Epithelial cell of esophagus (primary cell): ENCODE results near the gene HOXC6.

ENCODE experiments used
- DNase-seq: peaks from one replicate; pipeline ENCODE4 v3.0.0; 2010; ENCODE audit warnings: low read depth
- H3K4me3 ChIP-seq: 2 replicates; pipeline ENCODE4 v1.5.1; 2011; ENCODE audit warnings: mild to moderate bottlenecking, low read length, control low read depth
- CTCF ChIP-seq: IDR thresholded peaks from 2 replicates; pipeline ENCODE4 v1.5.1; 2011; ENCODE audit warnings: low read depth, mild to moderate bottlenecking, low read length, control low read depth, inconsistent platforms; ENCODE audit not compliant: insufficient read depth; ENCODE audit errors: missing control alignments

Gene HOXC6

GRCh38 chr12:54004063-54004840 is 24.0 kb upstream of the HOXC6 start:
- no peak for DNase-seq
- no peak overlapping the region for H3K4me3 ChIP-seq
- TF ChIP-seq CTCF, result no peak

GRCh38 chr12:54004841-54005530 is 23.3 kb upstream of the HOXC6 start:
- no peak for TF ChIP-seq CTCF
- no peak overlapping the region for H3K4me3 ChIP-seq
- no peak for DNase-seq

- TF ChIP-seq CTCF, result no peak
- H3K4me3 ChIP-seq, result no peak overlapping the region
These were observed 22.7 kb upstream of the HOXC6 start for GRCh38 chr12:54005531-54005852.

GRCh38 chr12:54005853-54006558 is 22.2 kb upstream of the HOXC6 start:
- DNase-seq, result peak; percentile 71
- peak; percentile 75 for TF ChIP-seq CTCF
- H3K4me3 ChIP-seq, result peak overlapping the region; percentile 16

More at GRCh38 chr12:54005531-54005852, 22.7 kb upstream of the HOXC6 start:
- DNase-seq, result no peak

- peak overlapping the region; percentile 16 for H3K4me3 ChIP-seq
- no peak for DNase-seq
- TF ChIP-seq CTCF, result no peak
These were observed 21.6 kb upstream of the HOXC6 start for GRCh38 chr12:54006559-54007220.

GRCh38 chr12:54007538-54008259 is 20.5 kb upstream of the HOXC6 start:
- no peak for DNase-seq
- no peak overlapping the region for H3K4me3 ChIP-seq
- TF ChIP-seq CTCF, result no peak
